RCC 7860 (cell line): ENCODE data around the gene DRG1.
"Not testable (repeated sequence)": the region's sequence is repeated elsewhere in the genome, so short reads cannot be mapped to it uniquely, and the experiment has no call there.

Source experiments
- DNase-seq: peaks from one replicate; pipeline ENCODE4 v3.0.0-alpha.2; 2015; ENCODE audit warnings: low spot score
- FAIRE-seq: peaks from 2 replicates; lab custom pipeline; 2012; peaks lifted over from hg19 to GRCh38; lab: Jason Lieb, UNC

DRG1 gene, protein sequence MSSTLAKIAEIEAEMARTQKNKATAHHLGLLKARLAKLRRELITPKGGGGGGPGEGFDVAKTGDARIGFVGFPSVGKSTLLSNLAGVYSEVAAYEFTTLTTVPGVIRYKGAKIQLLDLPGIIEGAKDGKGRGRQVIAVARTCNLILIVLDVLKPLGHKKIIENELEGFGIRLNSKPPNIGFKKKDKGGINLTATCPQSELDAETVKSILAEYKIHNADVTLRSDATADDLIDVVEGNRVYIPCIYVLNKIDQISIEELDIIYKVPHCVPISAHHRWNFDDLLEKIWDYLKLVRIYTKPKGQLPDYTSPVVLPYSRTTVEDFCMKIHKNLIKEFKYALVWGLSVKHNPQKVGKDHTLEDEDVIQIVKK

DNA sequence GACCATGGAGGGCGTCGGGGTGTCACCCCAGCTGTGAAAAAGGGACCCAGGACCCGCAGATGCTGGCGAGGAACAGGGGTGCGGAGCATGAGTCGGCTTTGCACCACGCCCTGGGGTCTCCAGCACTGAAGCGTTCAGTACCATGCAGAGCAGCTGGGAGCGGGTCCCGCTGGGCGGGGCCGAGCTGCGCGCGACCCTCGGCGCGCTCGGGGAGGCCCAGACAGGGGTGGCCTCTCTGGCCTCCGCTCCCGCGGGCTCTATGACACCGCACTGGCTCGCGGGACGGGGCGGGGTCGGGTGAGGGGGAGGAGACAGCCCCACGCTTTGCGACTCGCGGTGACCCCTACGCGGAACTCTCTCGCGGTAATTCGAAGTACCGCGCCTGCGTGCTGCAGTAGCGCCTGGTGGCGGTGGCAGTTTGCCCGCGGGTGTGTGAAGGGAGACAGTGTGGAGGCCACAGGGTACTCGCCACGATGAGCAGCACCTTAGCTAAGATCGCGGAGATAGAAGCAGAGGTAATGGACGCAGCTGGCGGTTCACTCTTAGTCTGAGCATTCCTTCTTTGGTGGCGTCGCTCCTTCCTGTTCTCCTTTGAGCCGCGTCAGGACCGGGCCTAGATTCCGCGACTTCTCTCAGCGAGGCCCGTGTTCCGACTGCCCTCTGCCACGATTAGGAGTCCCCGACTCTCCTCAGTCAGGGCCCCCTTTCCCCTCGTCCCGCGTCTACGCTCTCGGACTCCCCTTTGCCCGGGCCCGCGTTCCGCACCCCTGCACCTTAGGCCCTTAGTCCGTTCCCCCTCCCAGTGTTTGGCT is at the start of gene DRG1:
Gene DRG1 (plus strand): TSS at position 394 of the 812 bp plus-strand sequence. CDS start 80 bp downstream, at position 474.
- peak; percentile 87 for DNase-seq
- peak; percentile 59 for FAIRE-seq

DNA sequence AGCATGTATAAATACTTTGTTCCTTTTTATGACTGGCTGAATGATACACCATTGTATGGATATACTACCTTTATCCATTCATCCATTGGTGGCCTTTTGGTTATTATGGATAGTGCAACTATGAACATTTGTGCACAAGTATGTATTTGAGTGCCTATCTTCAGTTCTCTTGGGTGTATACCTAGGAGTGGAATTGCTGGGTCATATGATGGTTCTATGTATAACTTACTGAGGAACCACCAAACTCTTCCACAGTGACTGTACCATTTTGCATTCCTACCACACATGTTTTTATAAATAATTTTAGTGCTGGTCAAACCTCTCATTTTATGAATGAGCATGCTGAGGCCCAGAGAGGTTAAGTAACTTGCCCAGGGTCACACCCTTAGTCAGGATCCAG is 49.4 kb upstream of the DRG1 start:
- FAIRE-seq (no peak), DNase-seq (no peak)

DNA sequence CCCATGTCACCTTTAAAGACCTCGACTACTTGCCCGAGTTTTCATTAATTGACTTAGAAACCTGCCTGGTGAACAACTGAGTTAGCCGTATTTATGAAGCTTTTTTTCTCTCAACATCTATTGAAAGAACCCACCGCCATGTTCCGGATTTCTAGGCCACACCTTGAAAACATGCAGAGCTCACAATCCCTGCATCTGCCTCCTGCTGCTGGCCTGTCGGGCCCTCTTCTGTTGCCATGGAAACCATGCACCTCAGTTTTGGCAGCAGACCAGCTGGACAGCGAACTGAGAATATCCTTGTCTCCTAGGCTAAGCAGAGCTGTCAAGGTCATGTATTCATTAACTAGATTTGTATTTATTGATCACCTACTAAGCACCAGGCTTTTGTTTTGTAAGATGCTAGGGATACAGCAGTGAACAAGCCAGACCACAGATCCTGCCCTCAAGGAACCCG is 49.0 kb upstream of the DRG1 start:
- FAIRE-seq, result no peak
- peak; percentile 17 for DNase-seq

DNA sequence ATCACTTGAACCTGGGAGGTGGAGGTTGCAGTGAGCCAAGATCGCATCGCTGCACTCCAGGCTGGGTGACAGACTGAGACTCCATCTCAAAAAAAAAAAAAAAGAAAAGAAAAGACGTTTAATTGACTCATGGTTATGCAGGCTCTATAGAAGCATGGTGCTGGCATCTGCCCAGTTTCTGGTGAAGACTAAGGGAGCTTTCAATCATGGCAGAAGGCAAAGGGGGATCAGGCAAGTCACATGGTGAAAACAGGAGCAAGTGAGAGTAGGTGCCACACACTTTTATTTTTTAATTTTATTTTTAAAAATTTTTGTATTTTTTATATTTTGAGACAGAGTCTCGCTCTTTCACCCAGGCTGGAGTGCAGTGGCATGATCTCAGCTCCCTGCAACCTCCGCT is 44.9 kb upstream of the DRG1 start:
- no peak for DNase-seq
- no peak for FAIRE-seq

DNA sequence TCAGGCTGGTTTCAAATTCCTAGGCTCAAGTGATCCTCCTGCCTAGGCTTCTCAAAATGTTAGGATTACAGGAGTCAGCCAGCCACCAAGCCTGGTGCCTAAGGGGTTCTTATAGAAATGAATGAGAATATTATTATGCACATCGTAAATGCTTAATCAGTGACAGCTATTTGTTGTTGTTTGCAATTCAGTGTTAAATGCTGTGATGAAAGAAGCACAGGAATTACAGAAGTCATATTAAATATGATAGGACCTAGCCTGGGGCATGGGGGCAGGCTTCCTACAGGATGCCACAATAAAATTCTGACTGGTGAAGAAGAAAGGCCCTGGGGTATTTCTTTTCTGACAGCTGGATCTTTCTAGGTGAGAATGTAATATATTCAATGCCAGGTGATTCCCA is 39.4 kb upstream of the DRG1 start:
- no peak for DNase-seq
- no peak for FAIRE-seq

DNA sequence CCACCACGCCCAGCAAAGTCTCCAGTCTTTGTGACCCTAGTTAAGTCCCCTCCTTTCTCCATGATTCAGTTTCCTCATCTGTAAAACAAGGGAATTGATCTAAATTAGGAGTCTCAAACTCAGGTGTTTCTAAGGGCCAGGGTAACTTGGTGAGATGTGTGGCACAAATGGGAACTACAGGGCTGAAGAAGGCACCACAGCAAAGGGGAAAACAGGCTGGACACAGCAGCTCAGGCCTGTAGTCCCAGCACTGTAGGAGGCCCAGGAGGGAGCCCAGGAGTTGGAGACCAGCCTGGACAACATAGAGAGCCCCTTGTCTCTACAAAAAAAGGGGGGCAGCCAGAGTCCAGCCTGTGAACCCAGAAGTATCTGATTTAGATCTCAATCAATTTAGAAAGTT is 37.7 kb upstream of the DRG1 start:
- FAIRE-seq (no peak), DNase-seq (no peak)

DNA sequence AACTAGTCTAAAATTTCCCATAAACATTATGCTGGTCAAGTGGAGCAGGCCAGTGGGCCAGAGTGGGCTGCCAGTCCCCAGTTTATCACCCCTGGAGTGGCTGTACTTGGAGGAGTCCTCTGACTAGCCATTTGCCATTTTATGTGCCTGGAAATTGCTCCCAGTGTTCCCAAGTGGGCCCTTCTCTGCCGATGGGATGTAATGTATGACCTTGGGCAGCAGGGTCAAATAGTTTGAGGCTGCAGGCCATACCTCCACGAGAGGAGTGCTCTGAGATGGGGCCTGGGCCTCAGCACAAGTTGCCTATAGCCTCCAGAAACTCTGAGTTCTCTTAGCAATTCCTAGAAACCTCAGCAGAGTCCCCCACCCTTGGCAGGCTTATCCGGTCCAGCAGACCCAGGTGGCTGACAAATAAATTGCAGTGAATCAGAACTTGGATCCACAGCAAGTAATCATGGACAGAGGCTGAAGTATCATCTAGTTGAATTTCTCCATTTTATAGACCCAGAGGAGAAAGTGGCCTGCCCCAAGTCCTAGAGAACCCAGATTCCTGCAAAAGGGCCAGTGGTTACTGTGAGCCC is 35.4 kb upstream of the DRG1 start:
- DNase-seq (no peak), FAIRE-seq (no peak)

DNA sequence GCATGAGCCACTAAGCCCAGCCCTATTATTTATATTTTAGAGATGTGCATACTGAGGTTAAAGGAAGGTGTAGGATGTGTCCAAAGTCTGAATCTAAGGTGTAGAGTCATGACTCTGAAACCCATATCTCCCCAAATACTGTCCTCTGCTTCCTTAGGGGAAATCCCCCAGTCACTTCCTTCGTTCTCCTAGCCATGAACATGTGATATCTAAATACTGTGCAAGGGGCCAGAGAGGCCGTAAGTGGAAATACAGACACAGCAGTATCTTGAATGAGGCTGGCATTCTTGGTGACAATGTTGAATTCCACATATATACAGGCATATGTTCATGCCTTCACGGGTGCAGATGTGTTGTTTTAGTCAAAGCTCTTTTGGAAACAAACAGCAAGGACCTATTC is 32.0 kb upstream of the DRG1 start:
- no peak for DNase-seq
- FAIRE-seq, result no peak

DNA sequence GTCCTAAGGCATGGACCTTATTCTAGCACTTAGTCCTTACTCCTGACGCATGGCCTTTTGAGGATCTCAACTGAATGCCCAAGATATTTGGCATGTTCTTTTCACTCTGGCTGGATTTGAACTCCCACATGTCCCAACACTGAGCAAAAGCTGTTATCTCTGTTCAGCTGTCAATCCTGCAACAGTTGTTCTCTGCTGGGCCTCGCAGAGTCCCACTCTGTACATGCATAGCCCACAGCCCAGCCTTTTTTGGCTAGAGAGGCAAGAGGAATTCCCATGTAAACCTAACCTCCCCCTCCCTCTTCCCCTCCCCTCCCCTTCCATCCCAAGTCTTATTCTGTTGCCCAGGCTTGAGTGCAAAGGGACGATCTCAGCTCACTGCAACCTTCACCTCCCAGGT is 21.8 kb upstream of the DRG1 start:
- DNase-seq (no peak), FAIRE-seq (no peak)

DNA sequence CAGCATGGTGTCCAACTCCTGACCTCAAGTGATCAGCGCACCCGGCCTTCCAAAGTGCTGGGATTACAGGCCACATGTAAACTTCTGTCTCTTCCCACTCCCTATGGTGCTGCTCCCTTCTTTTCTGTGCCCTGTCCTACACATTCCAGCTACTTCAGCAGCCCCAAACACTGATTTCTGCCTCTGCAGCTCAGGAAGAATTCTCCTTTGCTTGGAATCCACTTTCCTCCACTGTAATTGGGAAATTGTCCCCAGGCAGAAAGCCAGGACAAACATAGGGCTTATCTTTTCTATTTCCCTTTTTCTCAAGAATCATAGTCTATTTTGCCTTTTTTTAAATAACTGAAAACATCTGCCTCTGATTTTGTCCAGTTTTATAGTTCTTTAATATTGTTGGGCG is 21.3 kb upstream of the DRG1 start:
- no peak for FAIRE-seq
- no peak for DNase-seq

DNA sequence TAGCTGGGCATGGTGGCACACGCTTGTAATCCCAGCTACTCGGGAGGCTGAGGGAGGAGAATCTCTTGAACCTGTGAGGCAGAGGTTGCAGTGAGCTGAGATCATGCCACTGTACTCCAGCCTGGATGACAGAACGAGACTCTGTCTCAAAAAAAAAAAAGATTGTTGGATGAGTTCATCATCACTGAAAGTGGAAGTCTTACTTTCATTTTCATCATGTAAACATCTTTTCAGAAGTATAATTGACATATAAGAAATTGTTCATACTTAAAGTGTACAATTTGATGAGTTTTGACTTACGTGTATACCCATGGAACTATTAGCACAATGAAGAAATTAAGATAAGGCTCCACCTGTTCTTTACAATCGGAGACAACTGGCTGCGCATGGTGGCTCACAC is 20.8 kb upstream of the DRG1 start:
- FAIRE-seq, DNase-seq: not testable (repeated sequence)

DNA sequence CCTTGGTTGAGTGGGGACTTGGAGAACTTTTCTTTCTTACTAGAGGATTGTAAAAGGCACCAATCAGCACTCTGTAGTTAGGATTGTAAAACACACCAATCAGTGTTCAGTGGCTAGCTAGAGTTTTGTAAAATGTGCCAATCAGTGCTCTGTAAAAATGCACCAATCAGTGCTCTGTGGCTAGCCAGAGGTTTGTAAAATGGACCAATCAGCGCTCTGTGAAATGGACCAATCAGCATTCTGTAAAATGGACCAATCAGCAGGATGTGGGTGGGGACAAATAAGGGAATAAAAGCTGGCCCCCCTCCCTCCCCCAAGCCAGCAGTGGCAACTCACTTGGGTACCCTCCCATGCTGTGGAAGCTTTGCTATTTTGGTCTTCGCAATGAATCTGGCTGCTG is 5.5 kb upstream of the DRG1 start:
- FAIRE-seq, result no peak
- no peak for DNase-seq

DNA sequence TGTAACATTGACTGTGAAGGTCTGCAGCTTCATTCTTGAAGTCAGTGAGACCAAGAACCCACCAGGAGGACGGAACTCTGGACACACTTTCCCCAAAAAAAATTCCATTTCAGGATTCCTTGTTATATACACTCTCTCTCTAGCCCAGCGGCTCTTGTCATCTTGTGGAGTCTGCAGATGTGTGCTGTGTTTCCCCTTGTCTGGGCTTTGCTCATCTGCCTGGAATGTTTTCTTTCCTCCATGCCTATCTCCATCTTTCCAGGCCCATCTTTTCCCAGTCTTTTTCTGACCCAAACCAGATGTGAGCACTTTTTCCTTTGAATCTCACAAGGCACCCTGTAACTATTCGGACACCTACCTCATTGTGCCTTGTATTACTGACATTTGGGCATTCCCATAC is 5.1 kb upstream of the DRG1 start:
- no peak for FAIRE-seq
- DNase-seq, result no peak

DNA sequence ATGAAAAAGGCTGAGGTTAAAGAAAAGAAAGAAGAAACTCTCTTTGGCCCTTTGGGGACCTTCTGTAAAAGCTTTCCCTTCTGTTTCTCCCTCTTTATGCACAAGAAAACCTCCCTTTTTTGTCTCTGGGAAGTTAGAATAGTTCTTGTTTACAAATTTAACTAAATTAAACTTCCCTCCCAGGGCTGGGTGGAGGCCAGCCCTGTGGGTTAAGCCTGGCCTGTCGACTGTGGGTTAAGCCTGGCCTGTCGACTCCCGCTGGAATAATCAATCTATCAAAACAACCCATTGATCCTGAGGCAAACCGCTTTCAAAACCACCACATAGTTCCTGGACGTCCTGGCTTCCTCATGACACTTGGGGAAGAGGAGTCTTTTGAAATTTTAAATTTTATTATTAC is 1.2 kb upstream of the DRG1 start:
- DNase-seq (no peak), FAIRE-seq (no peak)

DNA sequence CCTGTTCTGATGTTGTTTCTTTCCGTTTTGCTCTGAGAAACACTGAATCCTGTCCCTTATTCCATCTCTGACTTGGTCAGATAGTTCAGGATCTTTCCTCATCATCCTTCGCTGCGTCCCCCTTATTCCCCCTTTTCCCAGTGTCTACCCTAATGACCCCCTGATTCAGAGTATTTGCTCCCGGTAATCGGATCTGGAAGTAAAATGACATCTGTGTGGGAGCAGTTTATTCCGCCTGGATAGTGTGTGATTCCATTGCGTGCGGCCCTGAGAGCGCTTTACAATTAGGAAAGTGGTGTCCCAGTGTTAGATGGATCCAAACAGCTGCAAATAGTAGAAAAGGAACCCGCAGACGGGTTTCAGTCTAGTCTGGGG is 606 bp downstream of the DRG1 start:
- DNase-seq (no peak), FAIRE-seq (no peak)

DNA sequence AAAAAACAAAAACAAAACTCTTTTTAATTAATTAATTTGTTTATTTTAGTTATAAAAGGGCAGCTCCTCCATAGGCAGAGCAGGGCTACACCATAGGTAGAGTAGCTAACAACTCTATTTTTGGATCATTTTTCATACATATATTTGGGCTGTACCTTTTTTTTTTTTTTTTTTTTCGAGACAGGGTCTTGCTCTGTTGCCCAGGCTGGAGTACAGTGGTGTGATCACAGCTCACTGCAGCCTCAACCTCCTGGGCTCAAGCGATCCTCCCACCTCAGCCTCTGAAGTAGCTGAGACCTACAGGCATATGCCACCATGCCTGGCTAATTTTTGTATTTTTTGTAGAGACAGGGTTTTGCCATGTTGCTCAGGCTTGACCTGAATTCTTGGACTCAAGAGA is 2.9 kb downstream of the DRG1 start:
- not testable (repeated sequence) for FAIRE-seq, DNase-seq

DNA sequence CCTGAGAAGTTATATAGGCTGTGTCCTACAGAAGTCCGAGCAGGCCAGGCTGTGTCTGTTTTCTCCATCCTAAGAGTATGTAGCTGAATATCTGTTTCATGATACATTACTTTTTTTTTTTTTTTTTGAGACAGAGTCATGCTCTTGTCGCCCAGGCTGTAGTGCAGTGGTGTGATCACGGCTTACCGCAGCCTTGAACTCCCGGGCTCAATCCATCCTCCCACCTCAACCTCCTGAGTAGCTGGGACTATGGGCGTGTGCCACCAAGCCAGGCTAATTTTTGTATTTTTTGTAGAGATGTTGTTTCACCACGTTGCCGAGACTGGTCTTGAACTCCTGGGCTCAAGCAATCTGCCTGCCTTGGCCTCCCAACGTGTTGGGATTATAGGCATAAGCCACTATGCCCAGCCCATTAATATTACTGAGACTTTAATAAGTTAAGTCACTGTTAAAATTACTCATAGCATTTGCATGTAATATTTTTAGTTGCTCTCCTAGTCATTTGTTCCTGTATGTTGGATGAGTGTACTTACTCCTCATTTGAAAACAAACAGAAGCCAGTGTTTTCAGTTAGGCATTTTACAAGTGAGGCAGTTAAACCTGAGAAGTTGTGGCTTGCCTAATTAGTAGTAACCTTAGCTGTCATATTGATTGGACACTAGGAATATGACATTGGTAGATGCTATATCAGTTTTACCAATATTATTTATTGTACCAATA is 26.1 kb downstream of the DRG1 start:
- FAIRE-seq, result no peak
- DNase-seq, result no peak

DNA sequence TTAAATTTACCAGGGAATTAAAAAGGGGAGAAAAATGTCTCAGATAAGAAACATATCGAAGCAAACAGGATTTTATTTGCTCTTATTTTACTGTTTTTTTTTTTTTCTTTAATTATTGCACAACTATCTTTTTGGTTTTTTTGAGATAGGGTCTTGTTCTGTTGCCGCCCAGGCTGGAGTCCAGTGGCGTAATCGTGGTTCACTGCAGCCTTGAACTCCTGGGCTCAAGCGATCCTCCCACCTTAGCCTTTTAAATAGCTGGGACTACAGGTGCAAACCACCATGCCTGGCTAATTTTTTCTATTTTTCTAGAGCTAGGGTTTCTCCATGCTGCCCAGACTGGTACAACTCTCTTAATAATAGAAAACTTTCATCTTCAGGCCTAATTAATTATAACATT is 32.5 kb downstream of the DRG1 start:
- DNase-seq (no peak), FAIRE-seq (no peak)

DNA sequence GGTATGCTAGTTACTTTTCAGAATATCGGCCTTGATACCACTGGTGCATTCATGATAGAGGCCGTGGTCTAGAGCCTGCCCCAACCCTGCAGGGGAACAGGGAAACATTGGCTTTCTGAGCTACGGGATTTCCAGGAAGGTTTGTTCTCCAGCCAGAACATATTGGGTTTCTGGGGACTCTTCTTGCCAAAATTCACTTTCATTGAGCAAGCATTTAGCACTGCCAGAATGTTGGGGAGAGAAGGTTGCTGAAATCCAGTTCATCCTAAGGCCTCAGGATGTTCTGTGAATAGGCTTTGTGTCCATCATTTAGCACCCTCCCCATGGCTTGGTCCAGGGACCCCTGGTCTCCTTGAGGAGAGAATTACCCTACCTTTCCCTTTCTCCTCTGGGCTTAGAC is 36.7 kb downstream of the DRG1 start:
- FAIRE-seq (no peak), DNase-seq (no peak)

DNA sequence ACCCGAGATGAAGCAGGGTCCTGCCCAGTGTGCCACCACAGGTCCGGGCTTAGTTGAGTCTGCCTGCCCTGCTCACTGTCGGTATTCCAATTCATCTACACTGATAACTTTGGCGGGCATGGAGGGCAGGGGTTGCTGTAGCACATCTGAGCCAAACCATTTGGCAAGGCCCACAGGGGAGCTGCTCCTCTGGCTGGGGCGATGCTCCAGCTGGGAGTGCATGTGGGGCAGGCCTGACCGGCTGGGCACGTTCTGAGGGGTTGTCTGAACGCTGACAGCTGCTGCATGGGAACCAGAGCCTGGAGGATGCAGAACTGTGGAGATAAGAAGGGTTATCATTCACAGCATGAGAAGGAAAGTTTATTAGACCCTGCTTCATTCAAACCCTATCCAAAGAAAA is 40.4 kb downstream of the DRG1 start:
- no peak for FAIRE-seq

DNA sequence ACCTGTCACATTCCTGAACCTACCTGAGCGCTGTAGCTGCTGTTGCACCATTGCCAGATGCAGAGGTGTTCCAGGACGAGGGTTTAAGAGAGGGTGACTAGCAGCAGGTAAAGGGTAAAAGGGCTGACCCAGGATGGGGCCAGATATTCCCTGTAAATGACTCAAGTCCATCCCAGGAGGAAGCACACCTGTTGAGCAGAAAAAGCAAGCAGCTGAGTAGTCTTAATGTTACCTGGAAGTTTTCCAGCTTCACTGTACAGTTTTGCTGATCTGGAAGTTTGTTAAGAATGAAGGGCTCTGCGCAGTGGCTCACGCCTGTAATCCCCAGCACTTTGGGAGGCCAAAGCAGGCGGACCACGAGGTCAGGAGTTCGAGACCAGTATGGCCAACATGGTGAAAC is 41.3 kb downstream of the DRG1 start:
- FAIRE-seq, result no peak
- no peak for DNase-seq

More for the DNA sequence above, 40.4 kb downstream of the DRG1 start:
- no peak for DNase-seq
